ENCODE measurements around the gene SLC6A11.

SLC6A11 gene

GRCh38 chr3:10816019-10816862, at the start of gene SLC6A11:
TSS of gene SLC6A11 (plus strand) at chr3:10816228. CDS start at chr3:10816266, 38 bp downstream.
- no peak for TF ChIP-seq CTCF (conservative IDR thresholded peaks at IDR 0.05; ENCODE audit: low read depth, low read length)
- no peak for DNase-seq (ENCODE audit: low read depth)
- no peak within 1 kb of the TSS for H3K4me3 ChIP-seq (ENCODE audit: low read length)

- no peak for TF ChIP-seq CTCF (conservative IDR thresholded peaks at IDR 0.05; ENCODE audit: low read depth, low read length)
- no peak for DNase-seq (ENCODE audit: low read depth)
- no peak overlapping the region for H3K4me3 ChIP-seq (ENCODE audit: low read length)
Measured at GRCh38 chr3:10768708-10769394, 47.2 kb upstream of the SLC6A11 start.

- TF ChIP-seq CTCF (conservative IDR thresholded peaks at IDR 0.05; ENCODE audit: low read depth, low read length) = no peak
- DNase-seq (ENCODE audit: low read depth) = no peak
- H3K4me3 ChIP-seq (ENCODE audit: low read length) = no peak overlapping the region
Measured at GRCh38 chr3:10770547-10770946, 45.5 kb upstream of the SLC6A11 start.

- TF ChIP-seq CTCF (conservative IDR thresholded peaks at IDR 0.05; ENCODE audit: low read depth, low read length) = no peak
- DNase-seq (ENCODE audit: low read depth) = no peak
- H3K4me3 ChIP-seq (ENCODE audit: low read length) = no peak overlapping the region
Measured at GRCh38 chr3:10770981-10771380, 45.0 kb upstream of the SLC6A11 start.

- no peak for TF ChIP-seq CTCF (conservative IDR thresholded peaks at IDR 0.05; ENCODE audit: low read depth, low read length)
- DNase-seq (ENCODE audit: low read depth) = no peak
- no peak overlapping the region for H3K4me3 ChIP-seq (ENCODE audit: low read length)
Measured at GRCh38 chr3:10771486-10772270, 44.4 kb upstream of the SLC6A11 start.

GRCh38 chr3:10772271-10773161, 43.5 kb upstream of the SLC6A11 start:
- DNase-seq (ENCODE audit: low read depth) = no peak
- peak; percentile 19 for TF ChIP-seq CTCF (conservative IDR thresholded peaks at IDR 0.05; ENCODE audit: low read depth, low read length)
- no peak overlapping the region for H3K4me3 ChIP-seq (ENCODE audit: low read length)

Measured in retinal pigment epithelial cell (primary cell).